Upper lobe of left lung (tissue), 4 donors: ENCODE results near the gene HSD11B2.

Source experiments
- EP300 ChIP-seq, 4 donors: sonication (generic); formaldehyde crosslinking; IDR thresholded peaks; one replicate each; pipeline ENCODE4 v1.5.1; 2017; ENCODE audit warnings: antibody characterized with exemption in 4 of 4, control low read depth in 2 of 4
- POLR2A ChIP-seq, 4 donors: fragments of 450-650 bp; IDR thresholded peaks; one replicate each; pipeline ENCODE4 v1.5.1; 2016 to 2017; ENCODE audit warnings: antibody characterized with exemption in 4 of 4, mild to moderate bottlenecking in 2 of 4
- TF ChIP-seq, protein P1 (sequence below), 6 experiments: fragments of 450-650 bp in 4 of 6; fragments of 200-600 bp in 2 of 6; sonication (generic) in 2 of 6; IDR thresholded peaks; one replicate each; pipeline ENCODE4 v1.5.1; 2016 to 2019; ENCODE audit warnings: antibody characterized with exemption in 6 of 6

DNA sequence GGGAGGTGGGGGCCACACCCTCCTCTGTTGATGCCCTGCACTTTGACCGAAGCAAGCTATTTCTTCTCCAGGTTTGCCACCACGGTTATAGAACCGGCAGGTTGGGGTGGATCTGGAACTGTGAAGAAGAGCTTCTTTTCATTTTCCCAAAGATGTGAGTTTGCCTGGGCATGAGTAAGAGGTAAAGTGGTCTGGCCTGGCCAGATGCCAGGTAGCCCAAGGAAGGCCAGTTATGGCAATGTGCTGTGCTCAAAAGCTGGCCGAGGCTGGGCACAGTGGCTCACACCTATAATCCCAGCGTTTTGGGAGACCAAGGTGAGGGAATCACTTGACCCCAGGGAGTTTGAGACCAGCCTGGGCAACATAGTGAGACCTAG is 31.3 kb downstream of the HSD11B2 start:
- TF ChIP-seq POLR2A (IDR thresholded peaks at IDR 0.05) (no peak), EP300 (IDR thresholded peaks at IDR 0.05) (no peak)
- TF ChIP-seq, protein P1, sequence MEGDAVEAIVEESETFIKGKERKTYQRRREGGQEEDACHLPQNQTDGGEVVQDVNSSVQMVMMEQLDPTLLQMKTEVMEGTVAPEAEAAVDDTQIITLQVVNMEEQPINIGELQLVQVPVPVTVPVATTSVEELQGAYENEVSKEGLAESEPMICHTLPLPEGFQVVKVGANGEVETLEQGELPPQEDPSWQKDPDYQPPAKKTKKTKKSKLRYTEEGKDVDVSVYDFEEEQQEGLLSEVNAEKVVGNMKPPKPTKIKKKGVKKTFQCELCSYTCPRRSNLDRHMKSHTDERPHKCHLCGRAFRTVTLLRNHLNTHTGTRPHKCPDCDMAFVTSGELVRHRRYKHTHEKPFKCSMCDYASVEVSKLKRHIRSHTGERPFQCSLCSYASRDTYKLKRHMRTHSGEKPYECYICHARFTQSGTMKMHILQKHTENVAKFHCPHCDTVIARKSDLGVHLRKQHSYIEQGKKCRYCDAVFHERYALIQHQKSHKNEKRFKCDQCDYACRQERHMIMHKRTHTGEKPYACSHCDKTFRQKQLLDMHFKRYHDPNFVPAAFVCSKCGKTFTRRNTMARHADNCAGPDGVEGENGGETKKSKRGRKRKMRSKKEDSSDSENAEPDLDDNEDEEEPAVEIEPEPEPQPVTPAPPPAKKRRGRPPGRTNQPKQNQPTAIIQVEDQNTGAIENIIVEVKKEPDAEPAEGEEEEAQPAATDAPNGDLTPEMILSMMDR (IDR thresholded peaks at IDR 0.05): no peak
